ENCODE measurements around the gene MRPL24.

DNA sequence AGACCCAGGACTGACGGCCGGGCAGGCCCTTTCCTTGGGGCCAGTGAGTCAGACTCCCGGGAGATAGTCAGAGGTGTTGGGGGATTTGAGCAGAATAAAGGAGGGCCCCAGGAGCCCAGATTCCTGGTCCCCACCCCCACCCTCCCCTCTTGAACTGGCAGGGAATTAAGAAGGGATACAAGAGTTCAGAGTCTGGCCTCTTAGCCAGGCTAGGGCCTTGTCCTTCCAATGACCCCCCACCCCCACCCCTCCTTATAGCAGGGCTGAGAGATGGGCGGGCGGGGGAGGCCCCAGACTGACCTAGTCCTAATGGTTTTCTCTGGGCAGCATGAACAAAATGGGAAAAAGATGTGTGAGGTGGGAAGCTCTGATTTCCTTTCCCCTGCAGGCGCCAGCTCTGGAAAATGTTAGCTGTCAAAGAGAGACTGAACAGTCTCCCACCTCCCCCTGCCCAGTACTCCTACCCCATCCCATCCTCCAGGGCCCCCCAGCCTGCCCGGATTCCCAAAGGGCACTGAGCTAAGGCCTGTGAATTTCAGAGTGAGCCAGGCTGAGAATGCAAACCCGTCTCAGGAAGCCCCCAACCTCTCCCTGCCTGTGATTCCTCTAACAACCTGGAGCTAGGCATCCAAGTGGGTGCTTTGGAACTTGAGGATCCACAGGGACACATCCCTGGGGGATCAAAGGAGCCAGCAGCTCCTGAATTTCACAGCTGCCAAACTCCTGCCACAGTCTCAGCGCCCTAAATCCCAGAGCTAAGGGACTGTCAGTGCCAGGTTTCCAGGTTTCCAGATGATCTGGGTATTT, 29.7 kb downstream of the MRPL24 start:
- TF ChIP-seq, protein P1, sequence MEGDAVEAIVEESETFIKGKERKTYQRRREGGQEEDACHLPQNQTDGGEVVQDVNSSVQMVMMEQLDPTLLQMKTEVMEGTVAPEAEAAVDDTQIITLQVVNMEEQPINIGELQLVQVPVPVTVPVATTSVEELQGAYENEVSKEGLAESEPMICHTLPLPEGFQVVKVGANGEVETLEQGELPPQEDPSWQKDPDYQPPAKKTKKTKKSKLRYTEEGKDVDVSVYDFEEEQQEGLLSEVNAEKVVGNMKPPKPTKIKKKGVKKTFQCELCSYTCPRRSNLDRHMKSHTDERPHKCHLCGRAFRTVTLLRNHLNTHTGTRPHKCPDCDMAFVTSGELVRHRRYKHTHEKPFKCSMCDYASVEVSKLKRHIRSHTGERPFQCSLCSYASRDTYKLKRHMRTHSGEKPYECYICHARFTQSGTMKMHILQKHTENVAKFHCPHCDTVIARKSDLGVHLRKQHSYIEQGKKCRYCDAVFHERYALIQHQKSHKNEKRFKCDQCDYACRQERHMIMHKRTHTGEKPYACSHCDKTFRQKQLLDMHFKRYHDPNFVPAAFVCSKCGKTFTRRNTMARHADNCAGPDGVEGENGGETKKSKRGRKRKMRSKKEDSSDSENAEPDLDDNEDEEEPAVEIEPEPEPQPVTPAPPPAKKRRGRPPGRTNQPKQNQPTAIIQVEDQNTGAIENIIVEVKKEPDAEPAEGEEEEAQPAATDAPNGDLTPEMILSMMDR (IDR thresholded peaks at IDR 0.05): no peak
- no peak for TF ChIP-seq POLR2A (IDR thresholded peaks at IDR 0.05)
